ENCODE data around the gene COL5A1.

GRCh38 chr9:134813841-134814240 lies 172.2 kb downstream of the COL5A1 start:
- TF ChIP-seq CTCF (IDR thresholded peaks at IDR 0.05; ENCODE audit: low read depth, low read length) = no peak
- no peak for TF ChIP-seq EZH2phosphoT487 (IDR thresholded peaks at IDR 0.05; ENCODE audit: low read depth)
